ENCODE measurements around the gene DYNC1I1. TPM values are rescaled to one million over a fixed set of nuclear protein-coding genes. Genes with fewer than 3 reads are reported as not detected.

DYNC1I1 gene
- total RNA-seq, 1 experiment from 2014 or later = 3.2 TPM

- Histone ChIP-seq H3K79me1 (ENCODE audit: insufficient read depth, low read depth, low read length, poor library complexity, severe bottlenecking) (no peaks in the 10 kb centered on the region), H3K56ac (ENCODE audit: insufficient read length, low read depth, low read length) (no peak overlapping the region), H3K23me2 (ENCODE audit: insufficient read length, low read depth, low read length, poor library complexity, severe bottlenecking) (no peaks in the 10 kb centered on the region), H2BK12ac (ENCODE audit: insufficient read length, low read depth, low read length) (no peak overlapping the region), H3K9me3 (ENCODE audit: control insufficient read depth, low read depth, low read length) (no peaks in the 10 kb centered on the region), H3K27ac (ENCODE audit: insufficient read length, low read depth, low read length) (no peak overlapping the region), H2AK5ac (ENCODE audit: insufficient read length, low read length) (no peak overlapping the region), H4K91ac (ENCODE audit: insufficient read length, low read depth, low read length) (no peak overlapping the region), H4K5ac (ENCODE audit: insufficient read length, low read depth, low read length) (no peak overlapping the region), H3K79me2 (ENCODE audit: insufficient read depth, low read length) (no peaks in the 10 kb centered on the region), H3K27me3 (ENCODE audit: insufficient read depth, low read length) (no peaks in the 10 kb centered on the region), H2BK15ac (ENCODE audit: low read depth, low read length) (no peak overlapping the region), H2BK20ac (ENCODE audit: low read depth, low read length, poor library complexity, severe bottlenecking) (no peak overlapping the region), H3K18ac (ENCODE audit: insufficient read length, low read depth, low read length) (no peak overlapping the region), H3K14ac (ENCODE audit: insufficient read depth, low read length) (no peak overlapping the region), H2BK120ac (ENCODE audit: low read depth, low read length, poor library complexity, severe bottlenecking) (no peak overlapping the region), H3T11ph (ENCODE audit: low read length) (no peak overlapping the region), H3K23ac (ENCODE audit: insufficient read length, low read depth, low read length) (no peak overlapping the region), H4K8ac (replicated peaks; ENCODE audit: insufficient read length, low read depth, low read length) (no peak overlapping the region), H4K20me1 (ENCODE audit: control insufficient read depth, insufficient read depth, insufficient read length) (no peaks in the 10 kb centered on the region), H3K9ac (ENCODE audit: extremely low read depth, insufficient read length, low read length) (no peak overlapping the region), H3K4me1 (ENCODE audit: insufficient read depth, low read length) (no peaks in the 10 kb centered on the region), H3K4ac (ENCODE audit: low read depth, low read length) (no peak overlapping the region), H2BK5ac (ENCODE audit: insufficient read length, low read length) (no peak overlapping the region), H2AFZ (ENCODE audit: low read length) (no peak overlapping the region), H3K4me2 (ENCODE audit: insufficient read depth, insufficient read length, low read length) (no peak overlapping the region)
- WGBS (ENCODE audit: extremely low coverage, insufficient read length, low lambda C conversion rate) = no CpG with 5 or more reads among the region's 2 CpGs
- Mint-ChIP-seq H3K36me3 (ENCODE audit: insufficient read depth in 1 of 3, low read depth in 3 of 3) (peaks cover 0 to 8% (median 2%) of the 10 kb centered on the region in 3 experiments; a peak in 3 of 7 replicates), H3K27me3 (ENCODE audit: low read depth) (no peaks in the 10 kb centered on the region), H3K4me1 (peaks cover 26 to 35% of the 10 kb centered on the region in 2 experiments), H3K27ac (no peak overlapping the region), H3K9me3 (no peaks in the 10 kb centered on the region), H3K4me3 (no peak overlapping the region)
- no peak for TF ChIP-seq CTCF (conservative IDR thresholded peaks at IDR 0.05)
- DNase-seq = no peak
Observed at GRCh38 chr7:96127746-96128145, 355.4 kb downstream of the DYNC1I1 start.
